ENCODE data around the gene SNUPN.

SNUPN gene

GRCh38 chr15:75653347-75653913 is 27.9 kb upstream of the SNUPN start:
- Histone ChIP-seq H3K4me1 (ENCODE audit: insufficient read depth, low read length, severe bottlenecking) (no peaks in the 10 kb centered on the region), H2AFZ (ENCODE audit: low read length) (no peak overlapping the region), H3K36me3 (ENCODE audit: insufficient read depth, low read length) (no peaks in the 10 kb centered on the region), H3K9me3 (ENCODE audit: low read length) (no peaks in the 10 kb centered on the region), H3F3A (ENCODE audit: insufficient read depth, low read length) (no peaks in the 10 kb centered on the region), H3K9ac (ENCODE audit: low read length) (no peak overlapping the region), H3K27ac (ENCODE audit: low read depth, low read length, poor library complexity, severe bottlenecking) (no peak overlapping the region), H3K4me3 (ENCODE audit: low read depth, low read length, poor library complexity, severe bottlenecking) (no peak overlapping the region), H3K9me2 (ENCODE audit: low read depth, low read length) (no peaks in the 10 kb centered on the region), H3K27me3 (ENCODE audit: insufficient read depth, low read length) (peaks cover 6% of the 10 kb centered on the region; the same call in 1 of the 2 replicates), H3K4me2 (ENCODE audit: low read length) (no peak overlapping the region), H4K20me1 (ENCODE audit: insufficient read depth, low read length) (no peaks in the 10 kb centered on the region), H3K79me2 (ENCODE audit: insufficient read depth, low read length) (no peaks in the 10 kb centered on the region)
- TF ChIP-seq CTCF (IDR thresholded peaks at IDR 0.05; ENCODE audit: low read length) (no peak), EZH2 (IDR thresholded peaks at IDR 0.05; ENCODE audit: borderline replicate concordance, low read length) (no peak)

GRCh38 chr15:75651810-75652543 is 26.5 kb upstream of the SNUPN start:
- H4K20me1 ChIP-seq (ENCODE audit: insufficient read depth, low read length), result no peaks in the 10 kb centered on the region
- no peaks in the 10 kb centered on the region for H3K9me2 ChIP-seq (ENCODE audit: low read depth, low read length)
- no peaks in the 10 kb centered on the region for H3K27me3 ChIP-seq (ENCODE audit: insufficient read depth, low read length)
- H3K27ac ChIP-seq (ENCODE audit: low read depth, low read length, poor library complexity, severe bottlenecking), result no peak overlapping the region
- H3K4me1 ChIP-seq (ENCODE audit: insufficient read depth, low read length, severe bottlenecking), result peaks cover 12% of the 10 kb centered on the region
- H3F3A ChIP-seq (ENCODE audit: insufficient read depth, low read length), result no peaks in the 10 kb centered on the region
- no peaks in the 10 kb centered on the region for H3K36me3 ChIP-seq (ENCODE audit: insufficient read depth, low read length)
- H3K79me2 ChIP-seq (ENCODE audit: insufficient read depth, low read length), result no peaks in the 10 kb centered on the region
- no peak for TF ChIP-seq CTCF (IDR thresholded peaks at IDR 0.05; ENCODE audit: low read length)
- no peak for TF ChIP-seq EZH2 (IDR thresholded peaks at IDR 0.05; ENCODE audit: borderline replicate concordance, low read length)
- no peak overlapping the region for H3K4me3 ChIP-seq (ENCODE audit: low read depth, low read length, poor library complexity, severe bottlenecking)
- H2AFZ ChIP-seq (ENCODE audit: low read length), result no peak overlapping the region
- H3K9me3 ChIP-seq (ENCODE audit: low read length), result no peaks in the 10 kb centered on the region
- no peak overlapping the region for H3K4me2 ChIP-seq (ENCODE audit: low read length)
- no peak overlapping the region for H3K9ac ChIP-seq (ENCODE audit: low read length)

- H3K27ac ChIP-seq (ENCODE audit: low read depth, low read length, poor library complexity, severe bottlenecking), result no peak overlapping the region
- H3K79me2 ChIP-seq (ENCODE audit: insufficient read depth, low read length), result no peaks in the 10 kb centered on the region
- H3K9ac ChIP-seq (ENCODE audit: low read length), result no peak overlapping the region
- H3K9me2 ChIP-seq (ENCODE audit: low read depth, low read length), result no peaks in the 10 kb centered on the region
- peaks cover 14% of the 10 kb centered on the region for H3K4me1 ChIP-seq (ENCODE audit: insufficient read depth, low read length, severe bottlenecking)
- H3F3A ChIP-seq (ENCODE audit: insufficient read depth, low read length), result no peaks in the 10 kb centered on the region
- no peaks in the 10 kb centered on the region for H3K27me3 ChIP-seq (ENCODE audit: insufficient read depth, low read length)
- TF ChIP-seq CTCF (IDR thresholded peaks at IDR 0.05; ENCODE audit: low read length) (no peak), EZH2 (IDR thresholded peaks at IDR 0.05; ENCODE audit: borderline replicate concordance, low read length) (no peak)
- no peak overlapping the region for H3K4me2 ChIP-seq (ENCODE audit: low read length)
- no peak overlapping the region for H3K4me3 ChIP-seq (ENCODE audit: low read depth, low read length, poor library complexity, severe bottlenecking)
- H3K9me3 ChIP-seq (ENCODE audit: low read length), result no peaks in the 10 kb centered on the region
- H2AFZ ChIP-seq (ENCODE audit: low read length), result no peak overlapping the region
- H4K20me1 ChIP-seq (ENCODE audit: insufficient read depth, low read length), result no peaks in the 10 kb centered on the region
- no peaks in the 10 kb centered on the region for H3K36me3 ChIP-seq (ENCODE audit: insufficient read depth, low read length)
These were observed 25.6 kb upstream of the SNUPN start for GRCh38 chr15:75650908-75651809.
